Muscle of arm (tissue), 14 donors: ENCODE results near the gene PHC3. TPM values are rescaled to one million over a fixed set of nuclear protein-coding genes. Genes with fewer than 3 reads are reported as not detected.
"Not testable (repeated sequence)": the region's sequence is repeated elsewhere in the genome, so short reads cannot be mapped to it uniquely, and the experiment has no call there.

Experiments
- DNase-seq: peaks from one replicate; pipeline ENCODE4 v3.0.0-alpha.2; 2013
- long read RNA-seq, 11 donors: transcript quantifications; one replicate each; lab custom pipeline, GENCODE V29; 2026
- polyA plus RNA-seq, 12 donors: library from polyadenylated mRNA; unstranded; fragments of 120-200 nt; gene quantifications; one replicate each; pipeline ENCODE4 v1.2.1, GENCODE V29; 2013; ENCODE audit not compliant: insufficient read length in 12 of 12

Gene PHC3, protein sequence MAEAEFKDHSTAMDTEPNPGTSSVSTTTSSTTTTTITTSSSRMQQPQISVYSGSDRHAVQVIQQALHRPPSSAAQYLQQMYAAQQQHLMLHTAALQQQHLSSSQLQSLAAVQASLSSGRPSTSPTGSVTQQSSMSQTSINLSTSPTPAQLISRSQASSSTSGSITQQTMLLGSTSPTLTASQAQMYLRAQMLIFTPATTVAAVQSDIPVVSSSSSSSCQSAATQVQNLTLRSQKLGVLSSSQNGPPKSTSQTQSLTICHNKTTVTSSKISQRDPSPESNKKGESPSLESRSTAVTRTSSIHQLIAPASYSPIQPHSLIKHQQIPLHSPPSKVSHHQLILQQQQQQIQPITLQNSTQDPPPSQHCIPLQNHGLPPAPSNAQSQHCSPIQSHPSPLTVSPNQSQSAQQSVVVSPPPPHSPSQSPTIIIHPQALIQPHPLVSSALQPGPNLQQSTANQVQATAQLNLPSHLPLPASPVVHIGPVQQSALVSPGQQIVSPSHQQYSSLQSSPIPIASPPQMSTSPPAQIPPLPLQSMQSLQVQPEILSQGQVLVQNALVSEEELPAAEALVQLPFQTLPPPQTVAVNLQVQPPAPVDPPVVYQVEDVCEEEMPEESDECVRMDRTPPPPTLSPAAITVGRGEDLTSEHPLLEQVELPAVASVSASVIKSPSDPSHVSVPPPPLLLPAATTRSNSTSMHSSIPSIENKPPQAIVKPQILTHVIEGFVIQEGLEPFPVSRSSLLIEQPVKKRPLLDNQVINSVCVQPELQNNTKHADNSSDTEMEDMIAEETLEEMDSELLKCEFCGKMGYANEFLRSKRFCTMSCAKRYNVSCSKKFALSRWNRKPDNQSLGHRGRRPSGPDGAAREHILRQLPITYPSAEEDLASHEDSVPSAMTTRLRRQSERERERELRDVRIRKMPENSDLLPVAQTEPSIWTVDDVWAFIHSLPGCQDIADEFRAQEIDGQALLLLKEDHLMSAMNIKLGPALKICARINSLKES
- polyA plus RNA-seq = 10 to 100 TPM; 14.1 to 47.2 (median 24.8) TPM
- long read RNA-seq, donor 1, partial matches to known transcripts = 5 of 16 reads
- long read RNA-seq, donor 1, other reads (novel, unspliced or antisense) = 9 of 16 reads
- long read RNA-seq, donor 2, partial matches to known transcripts = 0 of 1 reads
- long read RNA-seq, donor 2, other reads (novel, unspliced or antisense) = 0 of 1 reads
- long read RNA-seq, donor 3 = 0 reads
- long read RNA-seq, donor 4 = 0 reads
- long read RNA-seq, donor 5, partial matches to known transcripts = 6 of 7 reads
- long read RNA-seq, donor 5, other reads (novel, unspliced or antisense) = 0 of 7 reads
- long read RNA-seq, donor 6, partial matches to known transcripts = 0 of 2 reads
- long read RNA-seq, donor 6, other reads (novel, unspliced or antisense) = 0 of 2 reads
- long read RNA-seq, donor 7, partial matches to known transcripts = 0 of 2 reads
- long read RNA-seq, donor 7, other reads (novel, unspliced or antisense) = 0 of 2 reads
- long read RNA-seq, donor 8, full-length matches to known transcripts = 3 of 3 reads
- long read RNA-seq, donor 8, partial matches to known transcripts = 0 of 3 reads
- long read RNA-seq, donor 8, other reads (novel, unspliced or antisense) = 0 of 3 reads
- long read RNA-seq, donor 9 = 0 reads
- long read RNA-seq, donor 10, full-length matches to known transcripts = 2 of 2 reads
- long read RNA-seq, donor 10, partial matches to known transcripts = 0 of 2 reads
- long read RNA-seq, donor 10, other reads (novel, unspliced or antisense) = 0 of 2 reads
- long read RNA-seq, donor 11, partial matches to known transcripts = 0 of 1 reads
- long read RNA-seq, donor 11, other reads (novel, unspliced or antisense) = 0 of 1 reads

DNA sequence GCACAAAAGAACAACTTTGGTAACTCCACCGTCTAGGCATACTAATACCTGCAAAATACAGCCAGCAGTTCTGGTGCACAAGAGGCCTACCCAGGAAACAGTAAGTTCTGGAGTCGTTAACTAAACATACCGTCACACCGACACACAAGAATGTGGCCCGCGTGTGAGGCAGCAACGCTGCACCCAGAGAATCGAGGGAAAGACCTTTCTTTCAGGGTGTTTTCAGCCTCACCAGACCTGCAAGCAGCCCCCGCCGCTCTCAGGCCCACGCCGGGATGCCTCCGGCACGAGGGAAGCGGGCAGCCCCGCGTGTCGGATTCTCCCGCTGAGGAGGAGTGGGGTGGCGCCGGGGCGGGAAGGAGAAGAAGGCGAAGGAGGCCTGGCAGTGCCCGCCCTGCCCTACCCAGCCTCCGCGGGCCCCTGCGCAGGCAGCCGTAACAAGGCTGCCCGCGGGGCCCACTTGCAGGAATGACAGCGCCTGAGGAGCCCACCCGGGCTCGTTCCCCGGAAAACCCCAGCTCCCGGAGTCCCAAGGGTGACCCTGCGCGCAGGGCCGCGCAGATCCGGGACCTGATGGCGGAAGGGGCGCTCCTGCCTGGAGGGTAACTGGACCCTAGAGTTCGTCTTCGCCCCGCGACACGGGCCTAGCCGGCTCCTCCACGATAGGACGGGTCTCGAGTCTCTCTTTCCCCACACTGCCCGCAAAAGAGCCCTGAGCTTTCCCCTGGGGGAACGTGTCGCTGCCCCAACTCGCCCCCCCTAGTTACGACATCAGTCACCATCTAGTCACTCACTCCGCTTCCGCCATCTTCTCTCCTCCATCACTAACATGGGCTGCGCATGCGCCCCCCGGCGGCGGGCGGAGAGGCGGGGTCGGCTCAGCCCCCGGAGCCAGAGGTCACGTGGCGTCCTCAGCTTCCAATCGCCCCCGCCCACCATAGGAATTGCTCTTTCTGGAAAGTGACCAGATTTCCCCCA lies at the start of gene PHC3:
Gene PHC3, minus strand, starts transcription at position 826 of the 978 bp plus-strand sequence. Its CDS starts 18 bp downstream, at position 808.
- DNase-seq = peak; percentile 96

DNA sequence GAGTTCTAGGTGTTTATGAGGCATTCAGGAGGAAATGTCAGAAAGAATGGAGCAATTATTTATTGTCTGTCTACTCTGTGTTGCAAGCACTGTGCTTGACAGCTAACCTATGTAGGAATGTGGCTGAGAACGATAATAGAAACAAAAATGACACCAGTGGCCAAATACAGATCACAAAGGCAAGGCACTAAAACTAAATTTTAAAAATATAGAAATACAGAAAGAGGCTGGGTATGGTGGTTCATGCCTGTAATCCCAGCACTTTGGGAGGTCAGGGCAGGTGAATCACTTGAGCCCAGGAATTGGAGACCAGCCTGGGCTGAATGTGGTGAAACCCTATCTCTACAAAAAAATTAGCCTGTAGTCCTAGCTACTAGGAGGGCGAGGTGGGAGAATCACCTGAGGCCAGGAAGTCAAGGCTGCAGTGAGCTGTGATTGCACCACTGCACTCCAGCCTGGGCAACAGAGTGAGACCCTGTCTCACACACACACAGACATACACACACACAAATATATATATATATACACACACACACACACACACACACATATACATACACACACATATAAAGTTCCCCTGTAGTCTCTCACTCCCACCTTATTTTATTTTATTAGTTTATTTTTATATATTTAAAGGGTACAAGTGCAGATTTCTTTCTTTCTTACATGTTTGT lies 46.7 kb upstream of the PHC3 start:
- DNase-seq = no peak

DNA sequence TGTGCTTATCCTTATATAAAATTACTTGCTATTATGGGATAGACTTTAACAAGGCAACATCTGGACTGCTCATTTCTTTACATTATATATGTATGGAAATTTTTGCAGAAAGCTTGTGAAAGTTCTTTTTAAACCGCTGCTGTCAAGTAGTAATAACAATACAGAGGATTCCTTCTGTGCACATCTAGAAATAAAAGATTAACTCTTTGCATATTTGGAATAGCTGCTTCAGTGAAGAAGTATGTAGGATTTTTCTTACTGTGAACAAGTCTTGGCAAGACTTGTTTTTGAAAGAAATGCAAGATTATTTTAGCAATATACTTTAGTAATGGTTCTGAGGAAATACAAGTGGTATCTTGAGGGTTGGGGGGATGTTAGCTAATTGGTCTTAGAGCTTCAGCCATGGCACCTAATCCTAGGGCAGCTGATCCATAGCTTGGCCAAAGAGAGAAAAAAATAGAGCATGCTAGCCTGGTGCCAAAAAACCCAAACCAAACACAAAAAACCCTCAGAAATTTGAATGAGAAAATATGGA lies 45.0 kb upstream of the PHC3 start:
- DNase-seq = no peak

DNA sequence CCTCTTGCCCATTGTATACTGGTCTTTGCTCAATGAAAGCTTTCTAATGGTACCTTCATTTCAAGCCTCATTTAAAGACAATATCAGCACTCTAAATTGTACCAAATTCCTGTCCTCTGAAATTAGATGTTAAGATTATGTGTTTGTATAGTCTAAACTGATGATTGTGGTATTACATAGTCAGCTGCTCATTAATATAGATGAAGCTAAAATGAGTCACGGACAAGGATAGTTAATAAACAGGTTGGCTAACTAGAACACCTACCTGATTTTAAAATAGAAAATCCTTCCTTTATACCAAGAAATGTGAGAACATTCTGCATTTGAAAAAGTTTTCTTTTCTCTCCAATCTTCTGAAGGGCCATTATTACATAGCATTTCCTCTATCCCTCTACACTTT lies 43.6 kb upstream of the PHC3 start:
- no peak for DNase-seq

DNA sequence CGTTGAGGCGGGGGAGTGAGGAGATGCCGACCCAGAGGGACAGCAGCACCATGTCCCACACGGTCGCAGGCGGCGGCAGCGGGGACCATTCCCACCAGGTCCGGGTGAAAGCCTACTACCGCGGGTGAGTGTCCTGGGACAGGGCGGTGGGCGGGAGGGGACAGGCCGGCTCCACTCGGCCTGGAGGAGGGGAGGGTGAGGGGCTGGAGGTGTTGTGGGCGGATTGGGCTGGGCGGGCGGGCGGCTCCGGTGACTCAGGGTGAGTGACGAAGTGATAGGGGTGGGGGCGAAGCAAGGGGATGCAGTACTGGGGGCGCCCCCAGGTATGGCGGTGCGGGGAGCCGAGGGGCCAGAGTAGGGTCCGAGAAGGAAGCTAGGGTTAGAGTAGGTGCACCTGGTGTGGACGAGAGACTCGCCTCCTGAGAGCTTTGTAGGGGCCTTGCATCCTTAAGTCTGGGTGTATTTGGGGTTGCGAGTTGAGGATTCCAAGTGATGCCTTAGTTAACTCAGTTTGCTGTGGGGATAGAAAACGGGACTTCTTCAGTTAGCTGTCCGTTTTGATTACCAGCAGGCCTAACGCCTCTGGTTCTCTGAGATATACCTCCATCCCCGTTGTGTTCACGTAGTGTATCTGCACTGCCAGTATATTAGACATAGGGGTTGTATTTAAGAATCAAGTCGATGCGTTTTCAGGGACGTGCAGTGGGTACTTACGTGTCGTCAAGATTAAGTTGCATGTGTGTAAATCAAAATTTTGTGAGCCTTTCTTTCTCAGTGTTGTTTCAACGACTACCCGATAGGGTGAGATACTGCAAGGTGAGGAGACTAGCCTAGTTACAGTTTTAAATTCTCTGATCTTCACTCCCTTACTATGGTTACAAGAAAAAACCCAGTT lies 41.4 kb upstream of the PHC3 start:
- DNase-seq = peak; percentile 29

DNA sequence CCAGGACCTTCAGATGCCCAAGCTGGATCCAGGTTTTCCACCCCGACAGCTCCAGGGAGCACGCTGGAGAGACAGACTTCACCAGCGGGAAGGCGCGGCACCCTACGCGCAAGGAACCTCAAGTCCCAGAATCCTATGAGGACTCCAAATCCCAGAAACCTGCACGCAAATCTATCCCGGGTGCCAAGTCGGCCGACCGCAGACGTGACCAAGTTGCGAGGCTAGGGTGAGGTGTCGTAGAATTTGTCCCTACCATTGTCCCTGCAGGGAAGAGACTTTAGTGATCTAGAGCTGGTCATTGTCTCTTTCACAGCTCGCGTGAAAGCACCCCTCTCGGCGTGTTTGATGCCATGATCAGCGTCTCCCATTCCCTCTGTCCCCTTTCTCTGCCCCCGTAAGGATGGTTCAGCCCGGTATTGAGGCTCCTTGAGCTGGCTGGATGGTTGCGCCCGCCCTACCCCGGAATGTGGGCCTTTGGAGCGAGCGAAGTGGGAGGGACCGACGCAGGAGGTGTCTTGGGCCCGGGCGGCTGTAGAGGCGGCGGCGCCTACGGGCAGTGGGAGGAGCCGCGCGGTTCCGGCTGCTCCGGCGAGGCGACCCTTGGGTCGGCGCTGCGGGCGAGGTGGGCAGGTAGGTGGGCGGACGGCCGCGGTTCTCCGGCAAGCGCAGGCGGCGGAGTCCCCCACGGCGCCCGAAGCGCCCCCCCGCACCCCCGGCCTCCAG lies 40.6 kb upstream of the PHC3 start, which contains the start of gene PRKCI:
Gene PRKCI, plus strand, starts transcription at position 501 of the 723 bp plus-strand sequence. CDS start 246 bp downstream, outside the sequence.
- peak; percentile 96 for DNase-seq

DNA sequence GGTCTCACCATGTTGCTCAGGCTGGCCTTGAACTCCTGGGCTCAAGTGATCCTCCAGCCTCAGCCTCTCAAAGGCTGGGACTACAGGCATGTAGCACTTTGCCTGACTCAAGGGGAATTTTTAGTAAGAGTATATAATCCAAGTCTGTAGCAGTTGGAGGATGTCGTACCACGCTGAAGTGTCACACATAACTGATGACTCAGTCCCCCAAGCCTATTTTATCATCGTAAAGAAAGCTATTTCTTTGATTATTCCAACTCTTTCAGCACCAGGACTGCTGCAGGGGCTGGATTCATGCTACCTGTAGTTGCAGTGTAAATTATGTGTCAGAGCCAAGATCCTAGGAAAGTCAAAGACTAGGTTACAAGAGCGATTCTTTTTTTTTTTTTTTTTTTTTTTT lies 39.3 kb upstream of the PHC3 start:
- DNase-seq = no peak

DNA sequence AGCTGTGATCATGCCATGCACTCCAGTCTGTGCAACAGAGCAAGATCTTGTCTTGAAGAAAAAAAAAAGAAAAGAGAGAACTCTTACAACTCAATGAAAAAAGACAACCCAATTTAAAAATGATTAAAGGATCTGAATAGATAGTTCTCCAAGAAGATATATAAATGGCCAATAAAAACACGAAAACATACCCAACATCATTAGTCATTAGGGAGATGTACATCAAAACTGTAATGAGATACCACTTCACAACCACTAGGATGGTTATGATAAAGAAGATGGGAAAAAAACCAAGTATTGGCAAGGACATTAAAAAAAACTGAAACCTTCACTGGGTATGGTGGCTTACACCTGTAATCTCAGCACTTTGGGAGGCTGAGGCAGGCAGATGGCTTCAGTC lies 38.3 kb upstream of the PHC3 start:
- DNase-seq = no peak

DNA sequence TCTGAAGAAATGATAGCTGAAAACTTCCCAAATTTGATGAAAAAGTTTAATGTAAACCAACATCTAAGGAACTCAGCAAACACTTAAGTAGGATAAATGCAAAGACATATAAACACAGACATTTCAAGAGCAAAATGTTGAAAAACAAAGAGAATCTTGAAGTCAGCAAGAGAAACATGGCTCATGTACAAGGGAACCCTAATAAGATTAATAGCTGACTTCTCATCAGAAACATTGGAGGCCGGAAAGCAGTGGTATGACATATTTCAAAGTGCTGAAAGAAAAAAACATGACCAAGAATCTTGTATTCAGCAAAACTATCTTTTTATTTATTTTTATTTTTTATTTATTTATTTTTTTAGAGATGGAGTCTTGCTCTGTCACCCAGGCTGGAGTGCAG lies 30.1 kb upstream of the PHC3 start:
- no peak for DNase-seq

DNA sequence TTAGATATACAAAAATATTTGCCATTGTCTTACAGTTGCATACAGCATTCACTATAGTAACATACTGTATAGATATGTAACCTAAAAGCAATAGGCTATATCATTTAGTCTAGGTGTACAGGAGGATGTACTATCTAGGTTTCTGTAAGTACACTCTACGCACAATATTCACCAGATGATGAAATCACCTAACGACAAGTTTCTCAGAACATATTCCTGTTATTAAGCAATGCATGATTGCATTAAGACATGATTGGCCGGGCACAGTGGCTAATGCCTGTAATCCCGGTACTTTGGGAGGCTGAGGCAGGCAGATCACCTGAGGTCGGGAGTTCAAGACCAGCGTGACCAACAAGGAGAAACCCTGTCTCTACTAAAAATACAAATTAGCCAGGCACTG lies 26.2 kb upstream of the PHC3 start:
- no peak for DNase-seq

DNA sequence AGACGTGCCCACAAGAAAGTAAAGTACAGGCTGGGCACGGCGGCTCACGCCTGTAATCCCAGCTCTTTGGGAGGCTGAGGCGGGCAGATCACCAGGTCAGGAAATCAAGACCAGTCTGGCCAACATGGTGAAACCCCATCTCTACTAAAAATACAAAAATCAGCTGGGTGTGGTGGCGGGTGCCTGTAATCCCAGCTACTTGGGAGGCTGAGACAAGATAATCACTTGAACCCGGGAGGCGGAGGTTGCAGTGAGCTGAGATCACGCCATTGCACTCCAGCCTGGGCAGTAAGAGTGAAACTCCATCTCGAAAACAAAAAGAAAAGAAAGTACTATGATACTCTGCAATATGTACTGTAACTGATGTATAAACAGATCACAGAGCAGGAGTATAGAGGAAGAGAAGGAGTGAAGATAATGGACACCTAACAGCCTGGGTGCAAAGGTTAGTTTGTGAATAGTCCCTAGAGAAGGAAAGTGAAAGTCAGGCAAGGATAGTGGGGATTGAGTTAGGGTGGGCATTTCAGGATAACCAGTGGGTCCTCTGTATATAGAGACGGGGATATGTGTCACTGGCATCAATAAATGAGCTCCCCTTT lies 24.7 kb upstream of the PHC3 start:
- DNase-seq = not testable (repeated sequence)

DNA sequence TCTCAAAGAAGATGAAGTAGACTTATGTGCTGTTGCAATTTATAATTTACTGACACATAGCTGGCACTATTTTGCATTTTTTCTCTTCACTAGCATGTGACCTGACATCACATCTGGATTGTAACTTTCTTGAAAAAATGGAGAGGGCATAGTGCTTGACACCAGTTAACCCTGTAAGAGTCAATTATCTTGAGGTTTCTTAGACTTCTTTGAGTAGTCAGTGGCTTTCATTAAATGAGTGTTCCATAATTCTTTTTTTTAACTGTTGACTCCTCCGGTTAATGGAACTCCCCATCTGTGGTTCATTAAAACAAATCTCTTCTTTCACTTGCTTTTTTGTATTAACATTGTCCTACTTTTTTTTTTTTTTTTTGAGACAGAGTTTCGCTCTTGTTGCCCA lies 23.8 kb upstream of the PHC3 start:
- DNase-seq = no peak

DNA sequence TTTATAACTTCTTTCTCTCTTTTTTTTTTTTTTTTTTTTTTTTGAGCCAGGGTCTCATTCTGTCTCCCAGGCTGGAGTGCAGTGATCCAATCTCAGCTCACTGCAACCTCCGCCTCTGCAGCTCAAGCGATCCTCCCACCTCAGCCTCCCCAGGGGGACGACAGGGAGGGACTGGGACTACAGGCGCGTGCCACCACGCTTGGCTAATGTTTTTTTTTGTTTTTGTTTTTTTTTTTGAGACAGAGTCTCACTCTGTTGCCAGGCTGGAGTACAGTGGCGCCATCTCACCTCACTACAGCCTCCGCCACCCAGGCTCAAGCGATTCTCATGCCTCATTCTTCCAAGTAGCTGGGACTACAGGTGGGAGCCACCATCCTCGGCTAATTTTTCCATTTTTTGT lies 23.0 kb upstream of the PHC3 start:
- DNase-seq = no peak

DNA sequence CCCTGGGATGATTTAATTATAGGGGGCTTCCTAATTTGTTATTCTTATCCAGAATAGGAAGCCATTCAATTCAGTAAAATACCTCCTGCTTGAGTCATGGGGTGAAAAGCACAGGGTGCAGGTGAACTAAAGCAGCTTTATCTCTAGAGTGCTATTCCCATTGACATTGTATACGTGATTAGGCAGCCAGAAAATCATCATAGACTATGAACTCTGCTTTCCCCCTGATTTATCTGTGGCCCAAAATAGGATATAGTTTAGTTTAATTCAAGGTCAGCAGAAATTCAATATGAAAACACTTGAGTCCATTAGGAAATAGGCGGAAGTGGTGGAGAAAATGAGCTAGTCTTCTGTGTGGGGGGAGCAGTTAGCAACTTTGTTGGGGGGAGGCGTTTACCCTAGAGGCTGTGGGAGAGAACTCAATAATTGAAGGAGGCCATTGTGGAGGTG lies 22.5 kb upstream of the PHC3 start:
- DNase-seq = no peak

DNA sequence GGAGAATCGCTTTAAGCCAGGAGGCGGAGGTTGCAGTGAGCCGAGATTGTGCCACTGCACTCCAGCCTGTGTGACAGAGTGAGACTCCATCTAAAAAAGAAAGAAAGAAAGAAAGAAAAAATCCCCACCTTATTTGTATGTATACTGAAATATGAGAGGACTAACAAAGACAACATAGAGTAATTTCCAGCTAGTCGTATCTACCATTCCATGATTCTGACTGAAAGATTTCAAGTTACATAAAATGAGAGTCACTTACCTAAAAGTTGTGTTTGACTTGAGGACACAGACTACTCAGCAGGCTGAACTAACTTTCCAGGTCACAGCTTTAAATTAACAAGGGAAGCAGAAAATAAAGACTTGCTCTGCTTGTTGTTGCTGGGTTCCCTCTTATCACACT lies 21.9 kb upstream of the PHC3 start:
- no peak for DNase-seq

DNA sequence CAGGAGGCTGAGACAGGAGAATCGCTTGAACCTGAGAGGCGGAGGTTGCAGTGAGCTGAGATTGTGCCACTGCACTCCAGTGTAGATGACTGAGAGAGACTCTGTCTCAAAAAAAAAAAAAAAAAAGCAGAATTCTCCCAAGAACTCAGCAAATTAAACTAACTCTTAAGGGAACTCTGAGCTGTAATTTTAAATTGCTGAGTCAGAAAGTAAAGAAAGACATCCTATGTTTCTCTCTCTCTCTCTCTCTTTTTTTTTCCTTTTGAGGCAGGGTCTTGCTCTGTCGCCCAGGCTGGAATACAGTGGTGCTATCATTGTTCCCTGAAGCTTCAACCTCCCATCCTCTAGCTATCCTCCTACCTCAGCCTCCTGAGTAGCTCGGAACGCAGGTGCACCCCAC lies 20.0 kb upstream of the PHC3 start:
- DNase-seq = no peak
